DND-41 (cell line): Measurements from ENCODE around the gene AQP4.

Experiments used
- ATAC-seq: fragments of 200-7000 bp; cut with Tn5 transposase; 3 replicates; pipeline ENCODE4 v1.9.1; 2021; ENCODE audit warnings: low read depth; ENCODE audit not compliant: insufficient read depth
- DNase-seq: peaks from one replicate; pipeline ENCODE4 v3.0.0-alpha.2; 2020
- H2AFZ ChIP-seq: 2 replicates; pipeline ENCODE4 v1.6.0; 2012; ENCODE audit warnings: low read depth, low read length
- H3K27ac ChIP-seq: 2 replicates; pipeline ENCODE4 v1.5.1; 2012; ENCODE audit warnings: low read length, inconsistent platforms
- H3K27me3 ChIP-seq: fragments of 200-600 bp; sonication (generic); 2 replicates; pipeline ENCODE4 v1.6.0; 2012; ENCODE audit warnings: low read length, mild to moderate bottlenecking, inconsistent platforms; ENCODE audit not compliant: insufficient read depth, poor library complexity
- H3K36me3 ChIP-seq: 2 replicates; pipeline ENCODE4 v1.5.1; 2012; ENCODE audit warnings: low read length, inconsistent platforms; ENCODE audit not compliant: insufficient read depth
- H3K4me1 ChIP-seq: 2 replicates; pipeline ENCODE4 v1.5.1; 2012; ENCODE audit warnings: mild to moderate bottlenecking, low read length; ENCODE audit not compliant: insufficient read depth
- H3K4me2 ChIP-seq: 2 replicates; pipeline ENCODE4 v1.6.0; 2012; ENCODE audit warnings: mild to moderate bottlenecking, moderate library complexity, low read length, inconsistent platforms; ENCODE audit not compliant: insufficient read depth
- H3K4me3 ChIP-seq, 2 experiments: fragments of 200-600 bp in 1 of 2; shearing (Covaris generic) in 1 of 2; 2 replicates each; pipeline ENCODE4 v1.5.1; 2012 to 2016; ENCODE audit warnings: inconsistent platforms in 2 of 2, low read length in 2 of 2, mild to moderate bottlenecking in 2 of 2, low read depth in 1 of 2, moderate library complexity in 1 of 2
- H3K79me2 ChIP-seq: 2 replicates; pipeline ENCODE4 v1.6.0; 2012; ENCODE audit warnings: low read length, inconsistent platforms; ENCODE audit not compliant: insufficient read depth
- H3K9ac ChIP-seq: 2 replicates; pipeline ENCODE4 v1.6.0; 2012; ENCODE audit warnings: low read depth, mild to moderate bottlenecking, inconsistent platforms, low read length, moderate library complexity
- H3K9me3 ChIP-seq: 2 replicates; pipeline ENCODE4 v1.5.1; 2012; ENCODE audit warnings: low read length, moderate library complexity, mild to moderate bottlenecking, inconsistent platforms; ENCODE audit not compliant: insufficient read depth, severe bottlenecking
- H4K20me1 ChIP-seq: 2 replicates; pipeline ENCODE4 v1.6.0; 2012; ENCODE audit warnings: low read length; ENCODE audit not compliant: insufficient read depth
- CTCF ChIP-seq: IDR thresholded peaks from 2 replicates; pipeline ENCODE4 v1.5.1; 2012; ENCODE audit warnings: borderline replicate concordance, low read length, moderate library complexity, mild to moderate bottlenecking; ENCODE audit not compliant: poor library complexity, severe bottlenecking; ENCODE audit errors: extremely low read depth
- EZH2 ChIP-seq: IDR thresholded peaks from 3 replicates; pipeline ENCODE4 v1.6.1; 2012; ENCODE audit warnings: borderline replicate concordance, low read depth, mild to moderate bottlenecking, moderate library complexity, low read length, inconsistent platforms; ENCODE audit not compliant: severe bottlenecking

Gene AQP4

GRCh38 chr18:26864658-26865057 lies 849 bp downstream of the AQP4 start:
- no peak overlapping the region for H3K4me3 ChIP-seq
- H3K36me3 ChIP-seq, result no peaks in the 10 kb centered on the region
- TF ChIP-seq CTCF (no peak), EZH2 (no peak)
- no peak overlapping the region for H3K27ac ChIP-seq
- H3K4me1 ChIP-seq, result no peaks in the 10 kb centered on the region
- no peak for DNase-seq
- ATAC-seq, result 0 out of 3 replicates have a peak, but pooled peaks have one; percentile 24
- H3K79me2 ChIP-seq, result no peaks in the 10 kb centered on the region
- no peak overlapping the region for H3K4me2 ChIP-seq
- no peaks in the 10 kb centered on the region for H4K20me1 ChIP-seq
- no peak overlapping the region for H3K9ac ChIP-seq
- H3K27me3 ChIP-seq, result no peaks in the 10 kb centered on the region
- no peak overlapping the region for H2AFZ ChIP-seq
- no peaks in the 10 kb centered on the region for H3K9me3 ChIP-seq

GRCh38 chr18:26863921-26864497 lies 1.5 kb downstream of the AQP4 start:
- Histone ChIP-seq H3K4me2 (no peak overlapping the region), H3K4me3 (no peak overlapping the region)
- no peak for ATAC-seq

GRCh38 chr18:26863122-26863879 lies 2.2 kb downstream of the AQP4 start:
- DNase-seq (no peak), ATAC-seq (no peak)
- Histone ChIP-seq H3K9ac (no peak overlapping the region), H3K79me2 (no peaks in the 10 kb centered on the region), H3K9me3 (no peaks in the 10 kb centered on the region), H3K36me3 (no peaks in the 10 kb centered on the region), H3K27ac (no peak overlapping the region), H3K4me1 (no peaks in the 10 kb centered on the region), H3K27me3 (no peaks in the 10 kb centered on the region), H3K4me2 (no peak overlapping the region), H2AFZ (no peak overlapping the region), H4K20me1 (no peaks in the 10 kb centered on the region), H3K4me3 (no peak overlapping the region)
- TF ChIP-seq CTCF, result no peak
- TF ChIP-seq EZH2, result no peak

More at GRCh38 chr18:26863921-26864497, 1.5 kb downstream of the AQP4 start:
- Histone ChIP-seq H3K27me3 (no peaks in the 10 kb centered on the region), H3K27ac (no peak overlapping the region), H3K79me2 (no peaks in the 10 kb centered on the region), H2AFZ (no peak overlapping the region), H3K4me1 (no peaks in the 10 kb centered on the region), H3K36me3 (no peaks in the 10 kb centered on the region), H4K20me1 (no peaks in the 10 kb centered on the region), H3K9me3 (no peaks in the 10 kb centered on the region), H3K9ac (no peak overlapping the region)
- TF ChIP-seq EZH2 (no peak), CTCF (no peak)
- no peak for DNase-seq
